Cardiac fibroblast (primary cell): Measurements from ENCODE around the gene CELA2A.
"Not testable (repeated sequence)": the region's sequence is repeated elsewhere in the genome, so short reads cannot be mapped to it uniquely, and the experiment has no call there.

Source experiments
- DNase-seq, 2 donors: peaks; one replicate each; pipeline versions ENCODE4 v3.0.0 to v3.0.0-alpha.2; 2010; ENCODE audit warnings: low read depth in 2 of 2
- H3K4me3 ChIP-seq, 2 donors: replicated peaks in 1 of 2; 1 replicate in 1 of 2; 2 replicates in 1 of 2; pipeline ENCODE4 v1.5.1; 2011; ENCODE audit warnings: low read depth in 2 of 2, low read length in 2 of 2, mild to moderate bottlenecking in 2 of 2, moderate library complexity in 1 of 2
- TF ChIP-seq, protein P1 (sequence below): IDR thresholded peaks from one replicate; pipeline ENCODE4 v1.5.1; 2011; ENCODE audit warnings: low read depth, mild to moderate bottlenecking, low read length, inconsistent platforms

CELA2A gene

DNA sequence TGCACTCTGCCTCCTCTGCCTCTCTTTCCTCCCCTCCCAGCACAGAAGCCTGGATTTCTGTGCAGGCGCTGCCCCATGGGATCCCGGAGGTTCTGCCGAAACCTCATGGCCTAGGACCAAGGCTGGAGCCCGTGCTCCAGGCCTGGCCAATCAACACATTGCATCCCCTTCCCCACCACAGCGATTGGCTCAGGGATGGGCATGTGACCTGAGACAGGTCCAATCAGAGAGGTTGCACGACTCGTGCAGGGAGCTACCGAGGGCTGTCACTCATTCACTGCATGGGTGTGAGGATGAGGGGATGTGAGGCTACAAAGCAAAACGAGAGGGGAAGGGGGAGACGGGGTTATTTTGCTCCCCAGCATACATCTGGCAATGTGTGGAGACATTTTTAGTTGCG lies 16.1 kb downstream of the CELA2A start:
- no peak overlapping the region for H3K4me3 ChIP-seq
- DNase-seq: no peak
- TF ChIP-seq, protein P1, sequence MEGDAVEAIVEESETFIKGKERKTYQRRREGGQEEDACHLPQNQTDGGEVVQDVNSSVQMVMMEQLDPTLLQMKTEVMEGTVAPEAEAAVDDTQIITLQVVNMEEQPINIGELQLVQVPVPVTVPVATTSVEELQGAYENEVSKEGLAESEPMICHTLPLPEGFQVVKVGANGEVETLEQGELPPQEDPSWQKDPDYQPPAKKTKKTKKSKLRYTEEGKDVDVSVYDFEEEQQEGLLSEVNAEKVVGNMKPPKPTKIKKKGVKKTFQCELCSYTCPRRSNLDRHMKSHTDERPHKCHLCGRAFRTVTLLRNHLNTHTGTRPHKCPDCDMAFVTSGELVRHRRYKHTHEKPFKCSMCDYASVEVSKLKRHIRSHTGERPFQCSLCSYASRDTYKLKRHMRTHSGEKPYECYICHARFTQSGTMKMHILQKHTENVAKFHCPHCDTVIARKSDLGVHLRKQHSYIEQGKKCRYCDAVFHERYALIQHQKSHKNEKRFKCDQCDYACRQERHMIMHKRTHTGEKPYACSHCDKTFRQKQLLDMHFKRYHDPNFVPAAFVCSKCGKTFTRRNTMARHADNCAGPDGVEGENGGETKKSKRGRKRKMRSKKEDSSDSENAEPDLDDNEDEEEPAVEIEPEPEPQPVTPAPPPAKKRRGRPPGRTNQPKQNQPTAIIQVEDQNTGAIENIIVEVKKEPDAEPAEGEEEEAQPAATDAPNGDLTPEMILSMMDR: no peak

DNA sequence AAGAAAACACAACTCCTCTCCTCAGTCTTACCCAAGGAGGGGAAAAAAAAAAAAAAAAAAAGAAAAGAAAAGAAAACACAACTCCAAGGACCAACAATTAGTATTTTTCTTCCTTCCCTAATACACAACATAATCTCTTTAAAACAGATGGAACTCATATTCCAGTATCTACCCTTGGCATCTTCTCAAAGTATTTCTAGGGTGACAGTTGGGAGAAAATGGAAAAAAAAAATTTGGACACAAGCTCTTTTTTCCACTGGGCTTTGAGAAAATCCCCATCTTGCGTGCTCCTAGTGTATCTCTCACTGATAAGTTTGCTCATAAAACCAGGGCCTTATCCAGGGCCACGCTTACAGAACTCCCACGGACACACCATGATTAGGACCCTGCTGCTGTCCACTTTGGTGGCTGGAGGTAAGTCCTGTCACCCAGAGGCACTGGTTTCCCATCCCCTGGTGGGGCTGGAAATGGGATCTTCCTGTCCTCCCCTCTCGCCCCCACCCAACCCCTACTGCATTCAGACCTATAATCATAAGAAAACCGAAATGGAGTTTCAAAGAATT lies 19.3 kb downstream of the CELA2A start, which contains the start of gene CELA2B:
CELA2B (plus strand) TSS at position 353 of the 563 bp plus-strand sequence; CDS start at position 375, 22 bp downstream.
- TF ChIP-seq, protein P1: no peak
- peak in 1 of 2 donors; percentile 19 for DNase-seq
- no peak within 1 kb of the TSS for H3K4me3 ChIP-seq

DNA sequence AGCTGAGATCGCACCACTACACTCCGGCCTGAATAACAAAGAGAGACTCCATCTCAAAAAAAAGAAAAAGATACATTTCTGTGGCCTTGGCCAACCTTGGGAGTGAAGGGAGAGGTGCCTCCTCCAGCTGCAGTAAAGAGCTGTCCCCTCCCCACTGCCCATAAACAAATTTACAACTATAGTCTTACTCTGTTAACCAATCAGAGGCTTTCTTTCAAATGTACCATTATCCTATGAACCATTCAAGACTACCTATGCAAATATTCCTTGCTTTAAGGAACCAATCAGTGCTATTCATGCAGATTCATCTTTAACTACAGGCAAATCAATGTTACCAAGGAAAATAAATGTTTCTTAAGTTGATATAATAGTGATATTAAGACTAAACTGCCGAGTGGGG lies 20.4 kb downstream of the CELA2A start:
- no peak overlapping the region for H3K4me3 ChIP-seq
- DNase-seq: no peak
- TF ChIP-seq, protein P1: no peak

DNA sequence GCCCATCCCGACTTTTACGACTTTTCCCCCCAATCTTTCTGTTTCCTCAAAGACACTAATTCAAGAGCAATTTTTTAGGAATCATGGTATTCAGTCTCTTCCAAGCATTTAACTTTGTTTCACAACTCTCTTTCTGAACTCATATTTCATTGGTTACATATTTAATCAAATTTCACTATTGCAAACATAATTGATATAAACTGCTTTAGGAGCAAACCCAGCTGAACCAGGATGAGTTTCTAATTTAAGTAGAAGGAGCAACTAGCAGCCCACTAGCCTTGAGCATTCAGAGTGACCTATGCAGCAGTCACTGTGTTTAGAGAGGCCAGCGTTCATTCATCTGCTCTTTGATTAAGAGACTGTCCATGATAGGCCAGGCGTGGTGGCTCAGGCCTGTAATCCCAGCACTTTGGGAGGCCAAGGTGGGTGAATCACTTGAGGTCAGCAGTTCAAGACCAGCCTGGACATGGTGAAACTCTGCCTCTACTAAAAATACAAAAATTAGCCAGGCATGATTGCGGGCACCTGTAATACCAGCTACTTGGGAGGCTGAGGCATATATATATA lies 21.2 kb downstream of the CELA2A start:
- no peak overlapping the region for H3K4me3 ChIP-seq
- TF ChIP-seq, protein P1: no peak
- no peak for DNase-seq

DNA sequence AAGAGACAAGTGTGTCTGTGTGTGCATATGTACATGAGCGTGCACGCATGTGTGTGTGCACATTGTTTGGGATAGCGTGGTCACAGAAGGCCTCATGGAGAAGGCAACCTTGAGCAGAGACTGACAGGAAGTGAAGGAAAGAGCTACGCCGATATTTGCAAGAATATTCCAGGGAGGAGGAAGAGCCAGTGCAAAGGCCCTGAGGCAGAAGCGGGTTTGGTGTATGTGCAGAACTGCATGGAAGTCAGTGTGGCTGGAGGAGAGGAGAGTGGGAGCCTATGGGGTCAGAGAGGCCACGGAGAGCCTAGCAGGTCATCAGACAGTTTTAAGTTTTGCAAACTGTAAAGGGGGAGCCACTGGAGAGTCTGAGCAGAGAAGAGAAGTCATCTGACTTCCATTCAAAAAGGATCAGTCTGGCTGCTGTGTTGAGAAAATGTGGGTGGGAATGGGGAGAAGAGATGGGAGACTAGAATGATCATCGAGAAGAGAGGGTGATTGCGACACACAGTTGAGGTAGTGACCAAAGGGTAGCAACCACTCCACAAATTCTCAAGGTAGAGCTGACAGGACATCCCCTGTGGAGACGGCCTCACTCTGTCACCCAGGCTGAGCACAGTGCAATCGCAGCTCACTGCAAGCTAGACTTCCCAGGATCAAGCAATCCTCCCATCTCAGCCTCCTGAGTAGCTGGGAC lies 23.3 kb downstream of the CELA2A start:
- H3K4me3 ChIP-seq: no peak overlapping the region
- no peak for DNase-seq
- TF ChIP-seq, protein P1: no peak

DNA sequence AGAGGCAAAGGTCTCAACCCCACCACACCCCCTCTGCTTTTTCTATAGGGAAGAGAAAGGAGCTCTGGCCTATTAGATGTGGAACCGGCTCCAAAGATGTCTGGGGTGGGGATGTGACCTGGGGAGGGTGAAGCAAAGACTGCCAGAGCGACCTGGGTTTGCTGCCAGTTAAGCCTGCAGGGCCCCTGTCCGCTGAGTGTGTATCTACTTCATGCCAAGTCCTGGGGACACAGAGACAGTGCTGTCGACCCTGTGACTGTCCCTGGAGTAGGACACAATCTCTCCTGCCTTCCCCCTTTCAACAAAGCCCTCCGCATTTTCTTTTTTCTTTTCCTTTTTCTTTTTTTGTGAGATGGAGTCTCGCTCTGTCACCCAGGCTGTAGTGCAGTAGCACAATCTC lies 25.9 kb downstream of the CELA2A start:
- not testable (repeated sequence) for DNase-seq, H3K4me3 ChIP-seq

DNA sequence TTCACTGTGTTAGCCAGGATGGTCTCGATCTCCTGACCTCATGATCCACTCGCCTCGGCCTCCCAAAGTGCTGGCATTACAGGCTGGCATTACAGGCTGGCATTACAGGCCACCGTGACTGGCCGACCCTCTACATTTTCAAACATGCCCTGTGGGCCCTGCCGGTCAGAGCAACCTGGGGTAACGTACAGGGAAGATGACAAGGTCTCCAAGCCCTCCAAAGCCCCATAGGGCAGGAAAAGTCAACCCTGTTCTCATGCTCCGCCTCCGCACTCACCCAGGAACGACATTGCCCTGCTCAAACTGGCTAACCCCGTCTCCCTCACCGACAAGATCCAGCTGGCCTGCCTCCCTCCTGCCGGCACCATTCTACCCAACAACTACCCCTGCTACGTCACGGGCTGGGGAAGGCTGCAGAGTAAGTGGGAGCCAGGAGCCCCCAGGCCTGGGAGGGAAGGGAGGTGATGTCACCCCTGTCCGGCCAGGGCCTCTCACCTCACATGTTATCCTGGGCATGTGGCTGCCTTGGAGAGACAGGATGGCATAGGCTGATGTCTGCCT lies 26.5 kb downstream of the CELA2A start:
- DNase-seq, H3K4me3 ChIP-seq: not testable (repeated sequence)
